GM19463 (cell line): ENCODE data around the gene ETFRF1.

Experiments used
- ATAC-seq: cut with Tn5 transposase; IDR thresholded peaks from one replicate; pipeline ENCODE4 v1.9.1; 2021; ENCODE audit warnings: mild to moderate bottlenecking, moderate library complexity; ENCODE audit not compliant: unreplicated experiment

The ETFRF1 gene, protein sequence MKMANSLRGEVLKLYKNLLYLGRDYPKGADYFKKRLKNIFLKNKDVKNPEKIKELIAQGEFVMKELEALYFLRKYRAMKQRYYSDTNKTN

DNA sequence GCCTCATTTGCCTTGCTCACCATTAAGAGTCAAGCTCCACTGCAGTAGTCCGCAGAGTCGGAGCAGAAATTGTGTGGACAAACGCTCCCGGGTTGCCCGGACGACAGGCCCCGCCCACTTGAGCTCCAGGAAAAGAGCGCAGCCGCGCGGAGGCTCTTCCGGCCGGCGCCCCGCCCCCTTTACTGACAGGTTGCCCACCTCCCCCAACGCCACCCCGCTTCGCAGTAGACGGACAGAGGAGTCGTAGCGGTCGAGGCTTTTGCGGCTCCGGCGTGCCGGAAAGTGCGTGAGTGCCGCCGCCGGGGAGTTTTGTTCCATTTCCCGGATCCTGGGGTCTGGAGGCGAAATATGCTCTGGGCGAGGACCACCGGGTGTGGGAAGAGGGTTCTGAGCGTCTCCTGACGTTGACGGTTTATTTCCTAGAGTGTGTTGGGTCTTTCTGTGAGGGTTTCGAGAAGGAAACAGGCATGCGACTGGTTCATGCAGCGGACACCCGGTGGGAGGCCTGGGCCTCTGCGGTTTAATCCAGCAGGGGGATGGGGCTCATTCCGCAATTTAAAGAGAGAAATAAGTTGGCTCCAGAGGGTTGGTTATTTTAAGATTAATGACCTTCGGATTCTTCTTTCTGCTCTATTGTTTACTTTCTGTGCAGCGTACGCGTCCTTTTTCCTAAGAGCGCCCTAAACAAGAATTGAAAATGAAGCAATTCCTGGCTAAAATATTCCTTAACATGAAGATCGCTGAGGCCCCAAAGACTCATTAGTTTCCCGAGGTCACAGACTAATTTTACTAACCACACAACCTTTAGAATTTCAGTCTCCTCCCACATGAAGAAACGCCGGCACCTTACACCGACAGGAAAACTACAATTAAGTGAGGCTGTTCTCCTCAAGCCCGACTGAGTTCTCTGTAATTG is at the start of gene ETFRF1, which contains the start of gene DNAI7:
Gene ETFRF1, plus strand, starts transcription at position 182 of the 916 bp plus-strand sequence. CDS start 8,720 bp downstream, outside the sequence.
Gene DNAI7, minus strand, starts transcription at position 105 of the 916 bp plus-strand sequence. Its CDS starts 82 bp downstream, at position 23.
- ATAC-seq = peak; percentile 94

DNA sequence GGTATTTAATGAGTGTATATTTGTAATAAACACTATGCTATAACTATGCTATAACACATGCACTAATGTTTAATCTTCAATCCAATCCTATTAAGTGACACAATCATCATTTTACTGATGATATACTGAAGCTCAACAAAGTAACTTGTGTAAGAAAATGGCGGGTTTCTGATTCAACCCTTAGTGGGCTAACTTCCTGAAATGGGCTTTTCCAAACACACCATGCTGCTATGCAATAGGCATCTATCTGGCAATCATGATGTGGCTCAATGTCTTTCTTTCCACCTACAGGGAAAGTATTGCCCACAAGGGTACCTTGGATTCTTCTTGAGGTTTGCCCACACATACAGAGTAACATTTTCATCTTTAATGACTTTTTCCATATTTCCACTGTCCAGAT is 48.4 kb upstream of the ETFRF1 start:
- no peak for ATAC-seq

DNA sequence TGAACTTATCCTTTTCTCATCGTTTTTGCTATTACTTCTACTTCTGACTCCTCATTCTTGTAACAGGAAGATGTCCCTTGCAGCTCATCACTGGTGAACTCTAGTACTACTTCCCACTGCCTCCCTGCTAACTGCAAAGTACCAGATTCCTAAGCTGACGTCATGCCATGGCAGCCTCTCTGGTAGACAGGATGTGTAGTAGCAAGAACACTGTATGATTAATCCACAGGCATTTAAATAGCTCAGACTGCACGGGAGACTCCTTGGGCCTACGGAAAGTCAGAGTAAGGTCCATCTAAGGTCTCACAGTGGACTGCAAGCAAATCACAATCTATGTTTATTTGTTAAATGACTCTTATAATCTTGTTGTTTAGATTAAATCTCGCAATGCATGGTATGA is 43.6 kb upstream of the ETFRF1 start:
- no peak for ATAC-seq

DNA sequence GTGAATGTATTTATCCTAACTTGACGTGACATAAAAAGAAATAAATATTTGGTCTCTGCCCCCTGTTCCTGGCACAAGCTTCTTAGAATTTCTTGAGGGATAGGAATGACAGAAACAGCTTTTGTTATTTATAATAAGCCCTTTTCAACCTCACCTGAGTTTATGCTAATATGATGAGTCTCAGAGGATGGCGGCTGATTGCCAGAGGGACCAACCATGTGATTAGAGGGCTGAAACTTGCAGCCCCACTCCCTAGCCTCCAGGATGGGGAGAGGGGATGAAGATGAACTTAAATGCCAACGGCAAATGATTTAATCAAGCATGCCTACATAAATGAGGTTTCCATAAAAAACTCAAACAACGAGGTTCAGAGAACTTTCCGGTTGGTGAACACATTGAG is 43.0 kb upstream of the ETFRF1 start:
- no peak for ATAC-seq

DNA sequence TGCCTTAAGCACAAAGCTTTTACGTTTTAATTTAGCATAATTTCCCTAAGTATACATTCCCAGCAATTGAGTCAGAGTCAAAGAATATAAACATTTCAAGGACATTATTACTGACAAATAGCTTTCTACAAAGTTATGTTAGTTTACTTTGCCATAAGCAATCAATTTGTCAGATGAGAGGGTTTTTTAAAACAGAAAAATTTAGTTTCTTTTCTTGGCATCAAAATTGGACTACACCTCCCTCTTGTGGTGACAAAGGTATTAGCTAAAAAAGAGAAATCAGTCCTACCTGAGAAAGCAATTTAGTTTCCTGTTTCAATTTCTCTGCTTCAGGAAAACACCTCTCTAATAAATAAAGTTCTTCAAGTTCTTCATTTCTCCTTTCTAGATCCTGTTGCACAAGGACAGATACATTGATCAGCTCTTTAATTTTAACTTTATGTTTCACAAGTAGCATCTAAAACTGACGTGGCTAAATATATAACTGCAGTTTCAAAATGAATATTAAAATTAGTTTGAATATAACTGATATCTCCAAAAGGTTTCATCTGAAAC is 39.9 kb upstream of the ETFRF1 start:
- ATAC-seq = peak; percentile 46

DNA sequence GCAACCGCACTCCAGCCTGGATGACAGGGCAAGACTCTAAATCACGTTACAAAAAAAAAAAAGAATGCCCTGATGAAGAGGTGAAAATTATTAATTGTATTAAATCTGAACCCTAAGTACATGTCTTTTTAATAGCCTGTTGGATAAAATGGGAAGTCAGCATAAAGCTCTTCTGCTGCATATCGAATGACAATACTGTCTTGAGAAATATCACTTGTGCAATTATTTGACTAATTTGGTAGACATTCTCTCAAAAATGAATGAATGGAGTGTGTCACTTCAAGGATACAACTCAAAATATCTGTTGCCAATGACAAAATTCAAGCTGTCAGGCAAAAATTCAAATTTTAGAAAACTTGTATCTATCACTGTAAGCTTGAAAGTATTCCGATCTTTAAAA is 39.0 kb upstream of the ETFRF1 start:
- no peak for ATAC-seq

DNA sequence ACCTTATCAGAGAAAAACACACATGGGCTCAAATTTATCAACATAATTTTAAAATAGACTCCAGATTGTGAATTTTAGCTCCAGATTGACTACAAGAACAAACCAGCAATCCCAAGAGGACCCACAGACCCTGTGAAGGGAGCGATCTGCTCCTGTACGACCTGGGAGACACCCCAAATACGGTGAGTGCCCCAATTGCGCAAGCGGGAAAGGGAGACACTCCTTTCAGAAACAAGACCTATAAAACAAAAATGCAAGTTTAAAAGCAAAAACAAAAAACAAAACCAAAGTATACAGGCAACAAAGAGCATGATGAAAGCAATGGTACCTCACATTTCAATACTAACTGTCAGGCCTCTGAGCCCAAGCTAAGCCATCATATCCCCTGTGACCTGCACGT is 32.2 kb upstream of the ETFRF1 start:
- no peak for ATAC-seq

DNA sequence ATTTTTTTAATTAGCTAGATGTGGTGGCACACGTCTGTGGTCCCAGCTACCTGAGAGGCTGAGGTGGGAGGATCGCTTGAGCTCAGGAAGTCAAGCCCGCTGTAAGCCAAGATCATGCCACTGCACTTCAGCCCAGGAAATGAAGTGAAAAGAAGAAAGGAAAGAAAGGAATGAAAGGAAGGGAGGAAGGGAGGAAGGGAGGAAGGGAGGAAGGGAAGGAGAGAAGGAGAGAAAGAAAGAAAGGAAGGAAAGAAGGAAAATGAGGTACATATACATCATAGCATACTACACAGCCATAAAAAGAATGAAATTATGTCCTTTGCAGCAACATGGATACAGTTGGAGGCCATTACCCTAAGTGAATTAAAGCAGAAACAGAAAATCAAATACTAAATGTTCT is 12.3 kb upstream of the ETFRF1 start:
- ATAC-seq = no peak

DNA sequence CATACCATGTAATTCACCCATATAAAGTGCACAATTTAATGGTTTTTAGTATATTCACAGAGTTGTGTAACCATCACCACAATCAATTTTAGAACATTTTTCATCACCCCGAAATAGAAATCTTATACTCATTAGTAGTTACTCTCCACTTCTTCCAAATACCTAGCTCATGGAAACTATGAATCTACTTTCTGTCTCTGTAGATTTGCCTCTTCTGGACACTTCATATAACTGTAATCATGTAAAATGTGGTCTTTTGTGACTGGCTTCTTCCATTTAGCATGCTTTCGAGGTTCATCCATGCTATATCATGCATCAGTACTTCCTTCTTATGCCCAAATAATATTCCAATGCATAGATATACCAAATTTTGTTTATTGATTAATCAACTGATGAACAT is 10.9 kb upstream of the ETFRF1 start:
- no peak for ATAC-seq

DNA sequence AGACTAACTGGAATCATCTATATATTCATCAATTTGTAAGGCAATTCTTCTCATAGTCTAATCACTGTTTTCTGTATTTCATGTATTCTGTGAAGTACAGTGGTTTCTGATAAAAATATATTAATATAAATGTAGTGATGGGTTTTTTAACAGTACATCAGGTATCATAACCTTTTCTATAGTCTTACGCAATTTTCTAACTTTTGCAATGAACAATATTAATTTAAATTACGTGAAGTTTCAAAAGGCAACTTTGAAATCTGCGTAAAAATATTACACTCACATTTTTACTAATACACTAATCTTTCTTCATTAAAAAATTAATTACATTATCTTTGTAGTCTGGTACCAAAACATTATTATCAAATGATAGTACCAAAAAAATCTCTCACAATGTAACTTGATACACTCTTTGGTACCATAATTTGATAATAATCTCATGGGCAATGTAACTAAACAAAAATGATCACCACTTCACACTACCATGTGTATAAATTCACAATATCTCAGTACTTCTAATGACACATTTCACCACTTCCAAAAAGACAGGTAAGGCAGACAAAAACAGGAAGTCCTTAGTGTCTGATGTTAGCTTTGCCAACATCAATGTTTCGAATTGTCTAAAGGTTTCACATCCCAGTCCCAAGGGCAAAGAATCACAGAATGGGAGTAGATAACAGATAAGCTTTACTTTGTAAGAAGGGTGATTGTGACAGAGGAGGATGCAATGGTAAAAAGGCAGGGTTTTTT is 8.8 kb upstream of the ETFRF1 start:
- peak; percentile 64 for ATAC-seq

DNA sequence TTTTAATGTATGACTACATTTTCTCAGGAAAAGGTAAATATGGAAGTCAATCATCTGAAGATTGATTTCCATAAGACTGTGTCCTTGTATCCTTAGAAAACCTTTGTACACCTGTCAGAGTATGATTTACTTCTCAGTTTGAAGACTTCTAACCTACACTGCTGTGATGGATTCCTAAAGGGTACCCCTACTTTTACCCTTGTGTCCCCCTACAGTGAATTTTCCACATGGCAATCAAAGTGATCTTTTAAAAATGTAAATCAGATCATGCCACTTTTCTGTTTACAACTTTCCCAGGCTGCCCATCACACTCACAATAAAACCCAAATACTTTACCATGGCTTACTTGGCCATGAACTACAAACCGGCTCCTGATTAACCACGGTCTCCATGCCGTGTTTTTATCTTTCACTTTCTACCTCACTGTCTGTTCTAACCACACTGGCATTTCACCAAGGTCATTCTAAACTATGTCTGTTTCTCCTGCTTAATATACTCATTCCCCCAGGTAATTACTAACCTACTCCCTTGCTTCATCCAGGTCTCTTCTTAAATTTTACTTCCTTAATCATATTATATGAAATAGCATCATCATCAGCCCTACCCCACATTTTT is 8.1 kb upstream of the ETFRF1 start:
- ATAC-seq = peak; percentile 83

DNA sequence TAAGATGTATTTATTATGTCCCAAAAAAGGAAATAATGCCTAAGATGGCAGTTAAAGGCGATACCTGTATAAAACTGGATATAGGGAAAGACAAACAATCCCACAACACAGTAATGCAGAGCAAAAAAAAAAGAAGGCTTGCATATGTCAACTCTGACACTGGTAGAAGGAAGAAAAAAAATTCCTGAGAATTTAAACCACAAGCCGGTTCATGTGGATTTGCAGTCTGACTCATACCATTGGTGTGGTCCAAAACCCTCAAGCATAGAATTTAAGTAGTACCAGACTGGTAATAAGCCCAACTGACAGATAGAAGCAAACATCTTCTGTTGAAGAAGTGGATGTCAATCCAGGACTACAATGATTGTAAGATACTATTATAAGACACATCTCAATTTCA is 7.3 kb upstream of the ETFRF1 start:
- ATAC-seq = no peak

DNA sequence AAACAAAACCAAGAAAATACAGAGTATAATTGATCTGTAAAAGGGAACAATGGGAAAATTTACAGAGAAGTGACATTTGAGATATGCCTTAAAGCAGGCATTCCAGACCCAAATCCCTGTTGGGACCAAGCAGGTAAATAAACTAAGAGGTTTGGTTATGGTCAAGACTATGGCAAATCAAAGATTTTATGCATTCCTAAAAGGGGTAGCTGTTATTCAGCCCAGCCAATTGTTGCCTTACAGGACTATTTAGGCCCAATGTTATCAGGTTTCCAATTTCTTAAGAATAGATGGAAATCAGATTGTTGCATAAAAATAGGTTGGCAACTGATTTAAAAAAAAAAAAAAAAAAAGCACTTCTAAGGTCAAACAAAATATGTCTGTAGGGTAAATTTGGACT is 5.4 kb upstream of the ETFRF1 start:
- no peak for ATAC-seq

DNA sequence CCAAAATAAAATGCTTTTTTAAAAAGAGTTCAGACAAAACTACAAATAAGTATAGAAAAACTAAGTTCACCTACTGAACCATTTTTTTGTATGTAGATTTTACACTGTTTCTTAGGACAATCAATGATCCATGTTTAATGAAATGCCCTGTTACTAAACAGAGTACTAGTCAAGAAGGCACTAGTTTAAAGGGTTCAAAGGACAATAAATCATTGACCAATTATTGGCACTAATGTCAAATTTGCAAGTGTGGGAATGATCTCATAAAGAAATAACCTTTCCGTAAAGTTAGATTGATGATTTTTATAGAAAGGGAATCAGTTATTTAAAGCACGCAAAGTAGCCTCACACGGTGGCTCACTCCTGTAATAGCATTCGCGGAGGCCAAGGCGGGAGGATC is 4.2 kb upstream of the ETFRF1 start:
- no peak for ATAC-seq

DNA sequence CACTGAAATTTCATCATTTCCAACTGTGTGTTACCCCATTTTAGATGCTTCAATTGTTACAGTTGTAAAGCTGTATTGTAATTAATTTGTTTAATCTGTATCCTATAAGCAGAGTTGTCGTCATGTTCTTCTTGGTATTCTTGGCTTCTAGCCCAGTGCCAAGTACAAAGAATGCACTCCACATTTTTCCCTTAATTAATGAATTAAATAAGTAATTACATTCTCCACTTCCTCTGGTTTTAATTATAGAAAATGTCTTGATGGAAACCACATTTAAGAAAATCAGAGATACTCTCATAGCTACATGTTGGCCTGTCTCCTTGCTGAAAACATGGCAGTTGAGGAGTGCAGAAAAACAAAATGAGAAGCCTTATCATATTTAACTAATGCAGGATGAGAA is 823 bp upstream of the ETFRF1 start:
- no peak for ATAC-seq

DNA sequence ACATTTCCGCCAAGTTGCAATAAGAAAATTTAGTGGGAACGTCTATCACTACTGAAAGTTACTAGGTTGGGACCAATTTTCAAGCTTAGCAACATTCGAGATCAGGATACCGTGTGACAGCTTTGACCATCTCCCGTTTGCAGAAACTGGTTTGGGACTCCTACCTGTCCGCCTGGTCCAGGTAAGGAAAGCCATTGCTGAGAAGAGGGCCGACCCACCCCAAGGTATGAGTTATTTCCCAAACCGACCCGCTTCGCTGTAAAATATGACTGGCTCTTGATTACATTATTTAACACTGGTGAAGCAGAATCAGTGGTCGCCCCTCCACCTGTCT is 348 bp upstream of the ETFRF1 start:
- no peak for ATAC-seq

DNA sequence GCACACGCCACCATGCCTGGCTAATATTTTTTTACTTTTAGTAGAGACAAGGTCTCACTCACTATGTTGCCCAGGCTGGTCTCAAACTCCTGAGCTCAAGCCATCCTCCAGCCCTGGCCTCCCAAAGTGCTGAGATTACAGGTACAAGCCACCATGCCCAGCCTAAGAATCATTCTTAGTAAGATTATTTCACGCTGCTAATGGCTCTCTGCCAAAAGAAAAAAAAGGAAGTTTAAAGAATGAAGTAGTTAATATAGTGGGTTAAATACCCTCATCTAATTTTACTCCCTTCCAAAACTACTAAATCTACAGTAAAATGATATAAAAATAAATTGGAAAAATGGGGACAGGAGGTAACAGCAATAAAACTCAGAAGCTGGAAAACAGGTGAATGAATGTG is 2.6 kb downstream of the ETFRF1 start:
- ATAC-seq = no peak

DNA sequence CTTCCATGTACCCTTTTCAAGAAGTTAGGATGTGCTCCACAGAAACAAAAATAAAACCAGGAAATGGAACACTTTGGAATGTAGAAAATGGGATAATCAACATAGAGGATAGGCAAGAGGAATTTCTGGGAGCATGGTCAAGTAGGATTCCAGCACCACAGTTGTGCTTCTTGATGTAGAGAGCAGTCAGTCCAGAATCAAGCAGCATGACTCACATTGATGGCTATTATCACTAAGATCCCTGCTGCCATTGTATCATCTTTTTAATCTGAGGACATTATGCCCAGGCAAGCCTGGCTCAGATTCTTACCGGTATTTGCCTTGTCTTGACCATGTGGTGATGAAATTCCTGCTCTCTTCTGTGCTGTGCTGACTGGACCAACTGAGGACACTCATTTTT is 5.7 kb downstream of the ETFRF1 start:
- ATAC-seq = no peak

DNA sequence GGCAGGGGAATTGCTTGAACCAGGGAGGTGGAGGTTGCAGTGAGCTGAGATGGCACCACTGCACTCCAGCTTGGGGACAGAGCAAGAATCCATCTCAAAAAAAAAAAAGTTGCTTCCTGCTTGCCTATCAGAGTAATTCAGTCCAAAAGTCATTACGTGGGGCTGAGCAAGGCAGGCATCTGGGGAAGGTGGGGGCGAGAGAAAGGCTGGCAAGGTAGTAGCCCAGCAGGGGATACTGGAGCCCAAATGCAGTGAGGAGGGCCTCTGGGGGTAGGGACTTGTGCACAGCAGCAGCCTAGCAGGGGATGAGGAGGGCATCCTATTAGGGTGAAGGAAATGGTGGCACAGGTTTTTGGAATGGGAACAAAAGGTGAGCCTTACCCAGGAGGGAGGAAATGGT is 7.1 kb downstream of the ETFRF1 start:
- ATAC-seq = no peak

DNA sequence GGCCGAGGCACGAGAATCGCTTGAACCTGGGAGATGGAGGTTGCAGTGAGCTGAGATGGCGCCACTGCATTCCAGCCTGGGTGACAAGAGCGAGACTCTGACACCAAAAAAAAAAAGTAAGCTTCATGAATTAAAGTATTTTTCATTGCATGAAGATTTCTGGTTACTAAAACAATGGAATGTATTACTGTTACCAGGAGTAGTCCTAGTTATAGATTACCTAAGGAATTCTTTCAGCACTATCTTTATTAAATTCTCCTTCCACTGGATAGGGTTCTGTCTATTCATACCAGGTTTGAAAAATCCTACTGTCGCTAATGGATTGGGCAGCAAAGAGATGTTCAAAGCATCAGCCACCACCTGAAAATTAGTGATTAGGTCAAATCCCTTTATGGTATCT is 12.4 kb downstream of the ETFRF1 start:
- ATAC-seq = no peak

DNA sequence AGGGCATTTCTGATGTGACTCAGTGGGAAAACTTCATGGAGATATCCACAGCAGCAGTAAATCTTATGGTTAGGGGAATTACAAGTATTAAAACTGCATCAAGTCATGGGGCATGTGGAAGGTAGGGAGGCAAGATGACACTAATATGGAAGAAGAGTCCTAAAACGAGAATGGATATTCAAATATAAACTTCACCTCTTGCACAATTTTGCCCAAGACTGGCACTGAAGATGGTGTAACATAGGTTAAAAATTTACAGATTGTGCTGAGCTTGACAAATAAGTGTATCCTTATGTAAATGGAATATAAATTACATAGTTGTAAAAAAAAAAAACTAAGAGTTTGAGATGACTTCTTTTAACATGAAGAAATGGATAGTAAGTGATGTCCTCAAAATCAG is 12.8 kb downstream of the ETFRF1 start:
- ATAC-seq = no peak
